Neural crest cell (in vitro differentiated cells): ENCODE measurements around the gene LRRC72. TPM values are rescaled to one million over a fixed set of nuclear protein-coding genes. Genes with fewer than 3 reads are reported as not detected.

Source experiments
- DNase-seq: peaks from one replicate; pipeline ENCODE4 v3.0.0; 2021; ENCODE audit warnings: low read depth, mixed read lengths, low spot score
- H3K27ac Mint-ChIP-seq: one replicate; pipeline ENCODE4 v1.8.0; 2021; ENCODE audit warnings: mild to moderate bottlenecking, mixed read lengths; ENCODE audit not compliant: unreplicated experiment
- H3K27me3 Mint-ChIP-seq: 2 replicates; pipeline ENCODE4 v1.8.0; 2021; ENCODE audit warnings: low read depth, mild to moderate bottlenecking, mixed read lengths
- H3K36me3 Mint-ChIP-seq: 2 replicates; pipeline ENCODE4 v1.8.0; 2021; ENCODE audit warnings: low read depth, mild to moderate bottlenecking, mixed read lengths
- H3K4me1 Mint-ChIP-seq: 2 replicates; pipeline ENCODE4 v1.8.0; 2021; ENCODE audit warnings: mixed read lengths
- H3K4me3 Mint-ChIP-seq: one replicate; pipeline ENCODE4 v1.8.0; 2021; ENCODE audit warnings: mild to moderate bottlenecking, mixed read lengths
- H3K9me3 Mint-ChIP-seq: 2 replicates; pipeline ENCODE4 v1.8.0; 2021; ENCODE audit warnings: mixed read lengths
- CTCF ChIP-seq: fragments of 200-600 bp; sonication (generic); conservative IDR thresholded peaks from 2 replicates; pipeline ENCODE4 v1.5.0; 2021; ENCODE audit warnings: antibody characterized with exemption, mild to moderate bottlenecking
- total RNA-seq: library from RNA; stranded (reverse); gene quantifications from 2 replicates; pipeline ENCODE4 v1.2.1, GENCODE V29; 2021

LRRC72 gene
- total RNA-seq, 1 donor from 2014 or later = not detected

DNA sequence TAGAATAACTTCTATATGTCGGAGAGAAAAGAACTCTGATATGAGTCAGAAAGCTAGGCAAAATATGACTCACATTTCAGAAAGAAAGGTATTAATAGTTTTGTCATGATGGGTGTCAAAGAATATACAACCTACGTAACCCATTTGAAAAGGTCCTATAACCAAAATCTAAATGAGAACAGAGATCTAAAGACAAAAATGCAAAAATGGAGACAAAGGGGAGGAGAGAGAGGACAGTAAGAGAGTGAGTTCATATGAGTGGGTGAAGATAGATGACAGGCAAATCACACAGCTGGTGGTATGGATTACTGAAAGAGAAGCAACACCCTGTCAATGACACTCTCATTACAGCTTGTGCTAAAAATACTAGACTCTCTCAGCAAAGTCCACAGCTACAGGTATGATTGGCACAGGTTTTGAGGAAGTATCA is 93.4 kb downstream of the LRRC72 start:
- no peaks in the 10 kb centered on the region for H3K9me3 Mint-ChIP-seq
- DNase-seq = no peak
- H3K27ac Mint-ChIP-seq = no peak overlapping the region
- no peak overlapping the region for H3K4me3 Mint-ChIP-seq
- no peaks in the 10 kb centered on the region for H3K27me3 Mint-ChIP-seq
- H3K4me1 Mint-ChIP-seq = peaks cover 7% of the 10 kb centered on the region
- H3K36me3 Mint-ChIP-seq = peaks cover 23% of the 10 kb centered on the region
- TF ChIP-seq CTCF = no peak

- Mint-ChIP-seq H3K4me3 (no peak overlapping the region), H3K36me3 (peaks cover 10% of the 10 kb centered on the region), H3K27me3 (no peaks in the 10 kb centered on the region), H3K27ac (no peak overlapping the region), H3K9me3 (no peaks in the 10 kb centered on the region), H3K4me1 (no peaks in the 10 kb centered on the region)
- no peak for TF ChIP-seq CTCF
- no peak for DNase-seq
Observed at GRCh38 chr7:16626388-16626787, 99.8 kb downstream of the LRRC72 start.

GRCh38 chr7:16627236-16627635 is 100.6 kb downstream of the LRRC72 start:
- no peak for DNase-seq
- TF ChIP-seq CTCF = no peak
- Mint-ChIP-seq H3K9me3 (no peaks in the 10 kb centered on the region), H3K4me3 (no peak overlapping the region), H3K27me3 (no peaks in the 10 kb centered on the region), H3K36me3 (peaks cover 9% of the 10 kb centered on the region), H3K4me1 (no peaks in the 10 kb centered on the region), H3K27ac (no peak overlapping the region)

- Mint-ChIP-seq H3K36me3 (peaks cover 12% of the 10 kb centered on the region), H3K27ac (no peak overlapping the region), H3K4me1 (no peaks in the 10 kb centered on the region), H3K27me3 (no peaks in the 10 kb centered on the region), H3K9me3 (no peaks in the 10 kb centered on the region), H3K4me3 (no peak overlapping the region)
- DNase-seq = no peak
- no peak for TF ChIP-seq CTCF
Observed at GRCh38 chr7:16630654-16631053, 104.0 kb downstream of the LRRC72 start.

Other genes starting within 250 kb of the LRRC72 start
- 4.0 and 4.8 TPM in 2 replicates for gene CRPPA, start 105.3 kb upstream of the LRRC72 start, total RNA-seq
- gene SOSTDC1, start 61.1 kb upstream of the LRRC72 start, total RNA-seq = 1.2 and 1.4 TPM in 2 replicates
- 24.7 and 25.0 TPM in 2 replicates for gene ANKMY2, start 118.9 kb downstream of the LRRC72 start, total RNA-seq
- 98.2 and 108 TPM in 2 replicates for gene BZW2, start 119.4 kb downstream of the LRRC72 start, total RNA-seq
- gene TSPAN13, start 226.9 kb downstream of the LRRC72 start, total RNA-seq = 36.7 and 37.3 TPM in 2 replicates